ENCODE results near the gene P2RY6. TPM values are rescaled to one million over a fixed set of nuclear protein-coding genes. Genes with fewer than 3 reads are reported as not detected.

P2RY6 gene
- total and polyA plus RNA-seq, 2 of the 4 experiments (the other 2 are of a cell fraction), result 0.44 TPM; not detected in 1

DNA sequence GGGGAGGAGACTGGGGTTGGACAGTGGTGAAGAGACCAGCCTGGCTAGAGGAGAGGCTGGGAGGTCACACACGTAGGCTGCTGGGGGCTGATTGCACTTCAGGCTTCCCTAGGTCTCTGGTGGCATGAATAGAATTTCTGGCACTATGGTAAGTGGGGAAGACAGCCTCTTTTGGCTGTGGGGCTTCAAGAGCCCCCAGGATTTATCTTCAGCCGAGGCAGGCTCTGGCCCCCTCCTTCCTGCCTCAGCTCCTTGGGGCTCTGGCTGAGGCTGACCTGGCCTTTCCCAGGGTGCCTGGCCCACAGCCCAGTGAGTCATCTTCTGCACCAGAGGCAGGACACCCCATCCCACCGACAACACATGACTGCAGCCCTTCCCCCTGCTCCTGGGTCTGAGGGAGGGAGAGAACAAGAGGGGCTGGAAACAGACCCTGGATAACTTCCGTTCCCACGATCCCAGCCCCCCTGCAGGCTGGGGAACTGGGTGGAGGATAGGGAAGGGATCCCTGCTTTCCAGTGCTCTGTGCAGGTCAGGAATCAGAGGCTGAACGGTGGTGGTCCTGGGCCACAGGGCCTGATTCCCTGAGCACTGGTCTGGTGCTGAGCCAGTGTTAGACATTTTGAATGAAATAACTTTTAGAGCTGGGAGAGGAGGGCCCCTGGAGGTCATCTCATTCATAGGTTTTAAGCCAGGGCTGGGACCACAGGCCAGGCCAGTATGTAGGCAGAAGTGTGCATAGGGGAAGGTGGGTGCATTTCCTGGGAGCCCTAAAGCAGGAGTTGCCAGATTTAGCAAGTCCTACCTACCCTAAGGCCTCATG, 62.5 kb downstream of the P2RY6 start:
- Histone ChIP-seq H3K9me3 (ENCODE audit: control insufficient read depth, insufficient read depth, low read length) (no peaks in the 10 kb centered on the region), H2BK20ac (ENCODE audit: low read depth, low read length) (peak overlapping the region; percentile 78), H3K14ac (replicated peaks; ENCODE audit: low read depth, low read length) (peak overlapping the region; percentile 69), H3K9ac (ENCODE audit: low read depth, low read length) (peak overlapping the region; percentile 27), H3K4me2 (ENCODE audit: low read depth, low read length) (peak overlapping the region; percentile 67), H4K91ac (ENCODE audit: insufficient read depth, low read depth, low read length) (peak overlapping the region; percentile 81), H3K56ac (ENCODE audit: extremely low read depth, insufficient read depth, low read length) (peak overlapping the region; percentile 68), H2AK9ac (replicated peaks; ENCODE audit: low read depth, low read length, poor library complexity) (peak overlapping the region; percentile 96), H3K4me3 (ENCODE audit: insufficient read depth, low read depth, low read length) (no peak overlapping the region), H3K4me1 (ENCODE audit: control insufficient read depth, insufficient read depth, low read length) (peaks cover 47% of the 10 kb centered on the region), H2AFZ (replicated peaks; ENCODE audit: low read length, poor library complexity) (peak overlapping the region; percentile 54), H2BK5ac (ENCODE audit: low read depth, low read length, poor library complexity, severe bottlenecking) (peak overlapping the region; percentile 82), H3K27me3 (ENCODE audit: control insufficient read depth, insufficient read depth, low read length) (no peaks in the 10 kb centered on the region), H3K18ac (ENCODE audit: low read depth, low read length) (peak overlapping the region; percentile 38), H3K27ac (ENCODE audit: insufficient read depth, low read length) (peak overlapping the region; percentile 70), H4K5ac (ENCODE audit: low read depth, low read length) (no peak overlapping the region), H2BK15ac (ENCODE audit: low read depth, low read length) (peak overlapping the region; percentile 79; the same call in 2 of the 3 replicates), H3K36me3 (ENCODE audit: control insufficient read depth, insufficient read depth, low read length) (peaks cover 3% of the 10 kb centered on the region; the same call in 1 of the 2 replicates), H3K79me1 (ENCODE audit: low read depth in 1 of 2, low read length in 2 of 2) (peaks cover 14 to 91% of the 10 kb centered on the region in 2 experiments; a peak in 3 of 4 replicates), H4K20me1 (ENCODE audit: insufficient read depth, low read length) (peaks cover 96% of the 10 kb centered on the region), H2AK5ac (ENCODE audit: low read depth, low read length) (peak overlapping the region; percentile 97), H2BK120ac (ENCODE audit: low read depth, low read length) (peak overlapping the region; percentile 84), H3K4ac (ENCODE audit: low read depth, low read length) (peak overlapping the region; percentile 86), H4K8ac (ENCODE audit: low read depth in 2 of 2, low read length in 2 of 2) (peak overlapping the region; percentile 10 to 79; a peak in 3 of 4 replicates), H3K9me1 (ENCODE audit: insufficient read depth, low read length) (peaks cover 30% of the 10 kb centered on the region), H3K23ac (ENCODE audit: low read depth, low read length) (peak overlapping the region; percentile 73)
- in situ Hi-C loops (cut with MboI; ENCODE audit: low sequenced_read_pairs) (loop anchor here (5.0 kb wide), 1 partner anchor 37 kb away; no protein-coding TSS in a partner anchor), intact Hi-C loops (cut with micrococcal nuclease) (loop anchor here (1.0 kb wide), 2 partner anchors 27 to 39 kb away; no protein-coding TSS in a partner anchor), dilution Hi-C loops (cut with HindIII; ENCODE audit: low sequenced_read_pairs, unreplicated experiment) (no loop called here)
- no TSS peak for BruUV-seq (replicated peaks)
- POLR2A ChIA-PET (ENCODE audit: unreplicated experiment), result interaction anchor here (0.6 to 0.7 kb wide), 3 partner anchors 8 to 49 kb away, joined by 4 to 5 read pairs (median 5); no protein-coding TSS in a partner anchor
- peak; percentile 91 for DNase-seq
- CTCF ChIA-PET, result interaction anchor here (0.7 to 2.2 kb wide), 15 partner anchors 9 to 44 kb away, joined by 3 to 20 read pairs (median 6); no protein-coding TSS in a partner anchor
- ATAC-seq (ENCODE audit: low read depth), result peak; percentile 58
- 0% methylated on average over 1 of the region's 6 CpGs; no CpG with 5 or more reads in 1 of the 2 experiments for WGBS, 2 experiments (ENCODE audit: extremely low coverage in 2 of 2, insufficient read length in 1 of 2)
- TF ChIP-seq CEBPB (IDR thresholded peaks at IDR 0.05; ENCODE audit: low read depth, low read length) (no peak), RFX5 (IDR thresholded peaks at IDR 0.05; ENCODE audit: low read depth, low read length) (no peak), FOS (IDR thresholded peaks at IDR 0.05; ENCODE audit: low read depth, low read length) (peak; percentile 78), RCOR1 (IDR thresholded peaks at IDR 0.05; ENCODE audit: insufficient replicate concordance, low read length) (no peak), POLR2A (IDR thresholded peaks at IDR 0.05; ENCODE audit: low read depth, low read length) (no peak), NFE2L2 (IDR thresholded peaks at IDR 0.05; ENCODE audit: low read depth, low read length) (no peak), RAD21 (IDR thresholded peaks at IDR 0.05; ENCODE audit: low read length) (peak; percentile 17; the same call in 1 of the 2 replicates), MAZ (IDR thresholded peaks at IDR 0.05; ENCODE audit: borderline replicate concordance, low read depth, low read length) (peak; percentile 74), SMC3 (IDR thresholded peaks at IDR 0.05; ENCODE audit: low read depth, low read length) (0 out of 2 replicates have a peak, but pooled peaks have one; percentile 14), MAFK (IDR thresholded peaks at IDR 0.05; ENCODE audit: low read depth, low read length) (no peak)
- TF ChIP-seq, protein P1, sequence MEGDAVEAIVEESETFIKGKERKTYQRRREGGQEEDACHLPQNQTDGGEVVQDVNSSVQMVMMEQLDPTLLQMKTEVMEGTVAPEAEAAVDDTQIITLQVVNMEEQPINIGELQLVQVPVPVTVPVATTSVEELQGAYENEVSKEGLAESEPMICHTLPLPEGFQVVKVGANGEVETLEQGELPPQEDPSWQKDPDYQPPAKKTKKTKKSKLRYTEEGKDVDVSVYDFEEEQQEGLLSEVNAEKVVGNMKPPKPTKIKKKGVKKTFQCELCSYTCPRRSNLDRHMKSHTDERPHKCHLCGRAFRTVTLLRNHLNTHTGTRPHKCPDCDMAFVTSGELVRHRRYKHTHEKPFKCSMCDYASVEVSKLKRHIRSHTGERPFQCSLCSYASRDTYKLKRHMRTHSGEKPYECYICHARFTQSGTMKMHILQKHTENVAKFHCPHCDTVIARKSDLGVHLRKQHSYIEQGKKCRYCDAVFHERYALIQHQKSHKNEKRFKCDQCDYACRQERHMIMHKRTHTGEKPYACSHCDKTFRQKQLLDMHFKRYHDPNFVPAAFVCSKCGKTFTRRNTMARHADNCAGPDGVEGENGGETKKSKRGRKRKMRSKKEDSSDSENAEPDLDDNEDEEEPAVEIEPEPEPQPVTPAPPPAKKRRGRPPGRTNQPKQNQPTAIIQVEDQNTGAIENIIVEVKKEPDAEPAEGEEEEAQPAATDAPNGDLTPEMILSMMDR (conservative IDR thresholded peaks at IDR 0.05; ENCODE audit: low read depth, low read length), result 0 out of 2 replicates have a peak, but pooled peaks have one; percentile 4
- TF ChIP-seq, protein P2, sequence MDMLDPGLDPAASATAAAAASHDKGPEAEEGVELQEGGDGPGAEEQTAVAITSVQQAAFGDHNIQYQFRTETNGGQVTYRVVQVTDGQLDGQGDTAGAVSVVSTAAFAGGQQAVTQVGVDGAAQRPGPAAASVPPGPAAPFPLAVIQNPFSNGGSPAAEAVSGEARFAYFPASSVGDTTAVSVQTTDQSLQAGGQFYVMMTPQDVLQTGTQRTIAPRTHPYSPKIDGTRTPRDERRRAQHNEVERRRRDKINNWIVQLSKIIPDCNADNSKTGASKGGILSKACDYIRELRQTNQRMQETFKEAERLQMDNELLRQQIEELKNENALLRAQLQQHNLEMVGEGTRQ (IDR thresholded peaks at IDR 0.05; ENCODE audit: low read depth, low read length), result peak; percentile 72
- TF ChIP-seq, protein P3, sequence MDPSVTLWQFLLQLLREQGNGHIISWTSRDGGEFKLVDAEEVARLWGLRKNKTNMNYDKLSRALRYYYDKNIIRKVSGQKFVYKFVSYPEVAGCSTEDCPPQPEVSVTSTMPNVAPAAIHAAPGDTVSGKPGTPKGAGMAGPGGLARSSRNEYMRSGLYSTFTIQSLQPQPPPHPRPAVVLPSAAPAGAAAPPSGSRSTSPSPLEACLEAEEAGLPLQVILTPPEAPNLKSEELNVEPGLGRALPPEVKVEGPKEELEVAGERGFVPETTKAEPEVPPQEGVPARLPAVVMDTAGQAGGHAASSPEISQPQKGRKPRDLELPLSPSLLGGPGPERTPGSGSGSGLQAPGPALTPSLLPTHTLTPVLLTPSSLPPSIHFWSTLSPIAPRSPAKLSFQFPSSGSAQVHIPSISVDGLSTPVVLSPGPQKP (IDR thresholded peaks at IDR 0.05; ENCODE audit: borderline replicate concordance, low read depth, low read length), result no peak

Data from IMR-90 (cell line).